Measurements from ENCODE around the gene BARHL1. TPM values are rescaled to one million over a fixed set of nuclear protein-coding genes. Genes with fewer than 3 reads are reported as not detected.

The BARHL1 gene
- total RNA-seq, 1 experiment from 2014 or later: 0.15 TPM

DNA sequence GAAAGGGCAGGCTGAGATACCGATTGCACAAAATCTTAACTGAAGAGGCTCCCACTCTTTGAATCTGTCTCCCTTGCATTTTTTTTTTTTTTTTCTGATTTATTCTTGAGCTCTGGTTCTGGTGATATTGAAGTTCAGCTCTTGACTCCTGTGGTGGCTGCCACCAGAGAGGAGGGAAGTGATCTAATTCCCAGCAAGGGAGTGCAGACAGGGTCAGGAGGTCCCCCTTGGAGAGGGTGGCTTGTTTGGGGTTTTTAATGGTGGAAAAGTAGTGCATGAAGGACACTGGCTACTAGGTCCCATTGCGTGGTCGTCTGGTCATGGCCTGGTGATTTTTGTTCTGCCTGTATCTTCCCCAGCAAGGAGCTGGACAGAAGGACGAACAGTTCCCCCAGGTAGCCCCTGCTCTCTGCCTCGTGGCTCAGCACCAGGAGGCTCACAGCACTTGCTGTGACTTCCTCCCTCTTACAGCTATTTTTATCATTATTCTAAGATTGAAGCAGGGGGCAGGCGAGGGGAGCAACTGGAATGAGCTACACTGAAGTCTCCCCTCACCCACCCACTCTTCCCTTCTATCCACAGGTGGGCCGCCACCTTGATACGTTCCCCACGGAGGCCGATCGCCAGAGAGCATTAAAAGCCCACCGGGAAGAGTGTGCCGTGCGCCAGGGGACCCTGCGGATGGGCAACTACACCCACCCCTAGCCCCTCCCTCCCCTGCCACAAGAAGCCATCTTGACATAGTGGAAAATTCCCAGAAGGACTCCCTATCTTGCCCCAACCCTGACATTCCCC, 10.4 kb upstream of the BARHL1 start (continued):
- TF ChIP-seq NR2C2 (CRISPR knock-in tag; IDR thresholded peaks at IDR 0.05) (no peak), MXD4 (CRISPR knock-in tag; IDR thresholded peaks at IDR 0.05; ENCODE audit: borderline replicate concordance) (no peak), ATF1 (CRISPR knock-in tag; IDR thresholded peaks at IDR 0.05) (no peak)
- TF ChIP-seq, protein P1, sequence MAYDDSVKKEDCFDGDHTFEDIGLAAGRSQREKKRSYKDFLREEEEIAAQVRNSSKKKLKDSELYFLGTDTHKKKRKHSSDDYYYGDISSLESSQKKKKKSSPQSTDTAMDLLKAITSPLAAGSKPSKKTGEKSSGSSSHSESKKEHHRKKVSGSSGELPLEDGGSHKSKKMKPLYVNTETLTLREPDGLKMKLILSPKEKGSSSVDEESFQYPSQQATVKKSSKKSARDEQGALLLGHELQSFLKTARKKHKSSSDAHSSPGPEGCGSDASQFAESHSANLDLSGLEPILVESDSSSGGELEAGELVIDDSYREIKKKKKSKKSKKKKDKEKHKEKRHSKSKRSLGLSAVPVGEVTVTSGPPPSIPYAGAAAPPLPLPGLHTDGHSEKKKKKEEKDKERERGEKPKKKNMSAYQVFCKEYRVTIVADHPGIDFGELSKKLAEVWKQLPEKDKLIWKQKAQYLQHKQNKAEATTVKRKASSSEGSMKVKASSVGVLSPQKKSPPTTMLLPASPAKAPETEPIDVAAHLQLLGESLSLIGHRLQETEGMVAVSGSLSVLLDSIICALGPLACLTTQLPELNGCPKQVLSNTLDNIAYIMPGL (CRISPR knock-in tag; IDR thresholded peaks at IDR 0.05): no peak
- TF ChIP-seq, protein P2, sequence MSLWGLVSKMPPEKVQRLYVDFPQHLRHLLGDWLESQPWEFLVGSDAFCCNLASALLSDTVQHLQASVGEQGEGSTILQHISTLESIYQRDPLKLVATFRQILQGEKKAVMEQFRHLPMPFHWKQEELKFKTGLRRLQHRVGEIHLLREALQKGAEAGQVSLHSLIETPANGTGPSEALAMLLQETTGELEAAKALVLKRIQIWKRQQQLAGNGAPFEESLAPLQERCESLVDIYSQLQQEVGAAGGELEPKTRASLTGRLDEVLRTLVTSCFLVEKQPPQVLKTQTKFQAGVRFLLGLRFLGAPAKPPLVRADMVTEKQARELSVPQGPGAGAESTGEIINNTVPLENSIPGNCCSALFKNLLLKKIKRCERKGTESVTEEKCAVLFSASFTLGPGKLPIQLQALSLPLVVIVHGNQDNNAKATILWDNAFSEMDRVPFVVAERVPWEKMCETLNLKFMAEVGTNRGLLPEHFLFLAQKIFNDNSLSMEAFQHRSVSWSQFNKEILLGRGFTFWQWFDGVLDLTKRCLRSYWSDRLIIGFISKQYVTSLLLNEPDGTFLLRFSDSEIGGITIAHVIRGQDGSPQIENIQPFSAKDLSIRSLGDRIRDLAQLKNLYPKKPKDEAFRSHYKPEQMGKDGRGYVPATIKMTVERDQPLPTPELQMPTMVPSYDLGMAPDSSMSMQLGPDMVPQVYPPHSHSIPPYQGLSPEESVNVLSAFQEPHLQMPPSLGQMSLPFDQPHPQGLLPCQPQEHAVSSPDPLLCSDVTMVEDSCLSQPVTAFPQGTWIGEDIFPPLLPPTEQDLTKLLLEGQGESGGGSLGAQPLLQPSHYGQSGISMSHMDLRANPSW (CRISPR knock-in tag; conservative IDR thresholded peaks at IDR 0.05; ENCODE audit: low read depth): no peak

DNA sequence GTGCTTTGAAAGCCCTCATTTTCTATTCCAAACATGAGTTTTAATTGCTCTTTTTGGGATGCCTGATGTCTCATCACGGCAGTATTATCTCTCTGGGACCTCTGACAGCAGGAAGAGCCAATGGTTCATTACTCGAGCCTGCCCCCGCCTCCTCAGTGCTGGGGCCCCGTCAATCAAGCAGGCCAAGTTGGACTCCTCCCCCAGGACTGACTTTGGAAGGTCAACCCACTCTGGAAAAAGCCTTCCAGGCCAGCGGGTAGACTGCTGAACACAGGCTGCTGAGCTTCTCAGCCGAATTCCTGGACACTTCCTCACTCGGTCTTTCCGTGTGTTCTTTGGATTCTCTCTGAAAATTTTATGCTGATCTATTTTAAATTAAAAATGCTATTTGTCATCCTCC, 9.5 kb upstream of the BARHL1 start:
- Mint-ChIP-seq H3K27ac (no peak overlapping the region), H3K9me3 (no peaks in the 10 kb centered on the region), H3K4me1 (peaks cover 8% of the 10 kb centered on the region), H3K4me3 (no peak overlapping the region), H3K27me3 (ENCODE audit: low read depth) (peaks cover 30% of the 10 kb centered on the region), H3K36me3 (no peaks in the 10 kb centered on the region)
- DNase-seq (ENCODE audit: low spot score) (no peak), ATAC-seq (peak; percentile 71)
- CTCF ChIA-PET: interaction anchor here (0.7 to 4.5 kb wide), 8 partner anchors 12 to 304 kb away, joined by 3 to 25 read pairs (median 5); no protein-coding TSS in a partner anchor
- POLR2A ChIA-PET: no interaction called here
- TF ChIP-seq ETV6 (CRISPR knock-in tag; IDR thresholded peaks at IDR 0.05) (no peak), TEAD4 (CRISPR knock-in tag; IDR thresholded peaks at IDR 0.05) (no peak), ZBTB21 (CRISPR knock-in tag; IDR thresholded peaks at IDR 0.05; ENCODE audit: borderline replicate concordance) (no peak), TEAD1 (CRISPR knock-in tag; IDR thresholded peaks at IDR 0.05) (no peak), NFE2L1 (CRISPR knock-in tag; IDR thresholded peaks at IDR 0.05) (no peak), NFYB (CRISPR knock-in tag; conservative IDR thresholded peaks at IDR 0.05; ENCODE audit: low read depth) (no peak), ESRRA (CRISPR knock-in tag; IDR thresholded peaks at IDR 0.05; ENCODE audit: borderline replicate concordance) (no peak), ZNF423 (CRISPR knock-in tag; IDR thresholded peaks at IDR 0.05) (no peak), KAT7 (CRISPR knock-in tag; IDR thresholded peaks at IDR 0.05; ENCODE audit: borderline replicate concordance) (no peak), CBFB (CRISPR knock-in tag; IDR thresholded peaks at IDR 0.05; ENCODE audit: low read depth) (no peak)
- TF ChIP-seq, protein P3, sequence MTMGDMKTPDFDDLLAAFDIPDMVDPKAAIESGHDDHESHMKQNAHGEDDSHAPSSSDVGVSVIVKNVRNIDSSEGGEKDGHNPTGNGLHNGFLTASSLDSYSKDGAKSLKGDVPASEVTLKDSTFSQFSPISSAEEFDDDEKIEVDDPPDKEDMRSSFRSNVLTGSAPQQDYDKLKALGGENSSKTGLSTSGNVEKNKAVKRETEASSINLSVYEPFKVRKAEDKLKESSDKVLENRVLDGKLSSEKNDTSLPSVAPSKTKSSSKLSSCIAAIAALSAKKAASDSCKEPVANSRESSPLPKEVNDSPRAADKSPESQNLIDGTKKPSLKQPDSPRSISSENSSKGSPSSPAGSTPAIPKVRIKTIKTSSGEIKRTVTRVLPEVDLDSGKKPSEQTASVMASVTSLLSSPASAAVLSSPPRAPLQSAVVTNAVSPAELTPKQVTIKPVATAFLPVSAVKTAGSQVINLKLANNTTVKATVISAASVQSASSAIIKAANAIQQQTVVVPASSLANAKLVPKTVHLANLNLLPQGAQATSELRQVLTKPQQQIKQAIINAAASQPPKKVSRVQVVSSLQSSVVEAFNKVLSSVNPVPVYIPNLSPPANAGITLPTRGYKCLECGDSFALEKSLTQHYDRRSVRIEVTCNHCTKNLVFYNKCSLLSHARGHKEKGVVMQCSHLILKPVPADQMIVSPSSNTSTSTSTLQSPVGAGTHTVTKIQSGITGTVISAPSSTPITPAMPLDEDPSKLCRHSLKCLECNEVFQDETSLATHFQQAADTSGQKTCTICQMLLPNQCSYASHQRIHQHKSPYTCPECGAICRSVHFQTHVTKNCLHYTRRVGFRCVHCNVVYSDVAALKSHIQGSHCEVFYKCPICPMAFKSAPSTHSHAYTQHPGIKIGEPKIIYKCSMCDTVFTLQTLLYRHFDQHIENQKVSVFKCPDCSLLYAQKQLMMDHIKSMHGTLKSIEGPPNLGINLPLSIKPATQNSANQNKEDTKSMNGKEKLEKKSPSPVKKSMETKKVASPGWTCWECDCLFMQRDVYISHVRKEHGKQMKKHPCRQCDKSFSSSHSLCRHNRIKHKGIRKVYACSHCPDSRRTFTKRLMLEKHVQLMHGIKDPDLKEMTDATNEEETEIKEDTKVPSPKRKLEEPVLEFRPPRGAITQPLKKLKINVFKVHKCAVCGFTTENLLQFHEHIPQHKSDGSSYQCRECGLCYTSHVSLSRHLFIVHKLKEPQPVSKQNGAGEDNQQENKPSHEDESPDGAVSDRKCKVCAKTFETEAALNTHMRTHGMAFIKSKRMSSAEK (CRISPR knock-in tag; IDR thresholded peaks at IDR 0.05; ENCODE audit: borderline replicate concordance): no peak
- TF ChIP-seq, protein P4, sequence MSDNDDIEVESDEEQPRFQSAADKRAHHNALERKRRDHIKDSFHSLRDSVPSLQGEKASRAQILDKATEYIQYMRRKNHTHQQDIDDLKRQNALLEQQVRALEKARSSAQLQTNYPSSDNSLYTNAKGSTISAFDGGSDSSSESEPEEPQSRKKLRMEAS (CRISPR knock-in tag; IDR thresholded peaks at IDR 0.05): no peak
- TF ChIP-seq, protein P5, sequence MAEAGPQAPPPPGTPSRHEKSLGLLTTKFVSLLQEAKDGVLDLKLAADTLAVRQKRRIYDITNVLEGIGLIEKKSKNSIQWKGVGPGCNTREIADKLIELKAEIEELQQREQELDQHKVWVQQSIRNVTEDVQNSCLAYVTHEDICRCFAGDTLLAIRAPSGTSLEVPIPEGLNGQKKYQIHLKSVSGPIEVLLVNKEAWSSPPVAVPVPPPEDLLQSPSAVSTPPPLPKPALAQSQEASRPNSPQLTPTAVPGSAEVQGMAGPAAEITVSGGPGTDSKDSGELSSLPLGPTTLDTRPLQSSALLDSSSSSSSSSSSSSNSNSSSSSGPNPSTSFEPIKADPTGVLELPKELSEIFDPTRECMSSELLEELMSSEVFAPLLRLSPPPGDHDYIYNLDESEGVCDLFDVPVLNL (CRISPR knock-in tag; IDR thresholded peaks at IDR 0.05; ENCODE audit: borderline replicate concordance, low read depth): no peak
- TF ChIP-seq, protein P6, sequence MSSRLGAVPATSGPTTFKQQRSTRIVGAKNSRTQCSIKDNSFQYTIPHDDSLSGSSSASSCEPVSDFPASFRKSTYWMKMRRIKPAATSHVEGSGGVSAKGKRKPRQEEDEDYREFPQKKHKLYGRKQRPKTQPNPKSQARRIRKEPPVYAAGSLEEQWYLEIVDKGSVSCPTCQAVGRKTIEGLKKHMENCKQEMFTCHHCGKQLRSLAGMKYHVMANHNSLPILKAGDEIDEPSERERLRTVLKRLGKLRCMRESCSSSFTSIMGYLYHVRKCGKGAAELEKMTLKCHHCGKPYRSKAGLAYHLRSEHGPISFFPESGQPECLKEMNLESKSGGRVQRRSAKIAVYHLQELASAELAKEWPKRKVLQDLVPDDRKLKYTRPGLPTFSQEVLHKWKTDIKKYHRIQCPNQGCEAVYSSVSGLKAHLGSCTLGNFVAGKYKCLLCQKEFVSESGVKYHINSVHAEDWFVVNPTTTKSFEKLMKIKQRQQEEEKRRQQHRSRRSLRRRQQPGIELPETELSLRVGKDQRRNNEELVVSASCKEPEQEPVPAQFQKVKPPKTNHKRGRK (CRISPR knock-in tag; IDR thresholded peaks at IDR 0.05; ENCODE audit: borderline replicate concordance): no peak
- TF ChIP-seq, protein P7, sequence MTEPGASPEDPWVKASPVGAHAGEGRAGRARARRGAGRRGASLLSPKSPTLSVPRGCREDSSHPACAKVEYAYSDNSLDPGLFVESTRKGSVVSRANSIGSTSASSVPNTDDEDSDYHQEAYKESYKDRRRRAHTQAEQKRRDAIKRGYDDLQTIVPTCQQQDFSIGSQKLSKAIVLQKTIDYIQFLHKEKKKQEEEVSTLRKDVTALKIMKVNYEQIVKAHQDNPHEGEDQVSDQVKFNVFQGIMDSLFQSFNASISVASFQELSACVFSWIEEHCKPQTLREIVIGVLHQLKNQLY (CRISPR knock-in tag; IDR thresholded peaks at IDR 0.05): no peak

Measured in WTC11 (cell line).